Body of pancreas (tissue), 4 donors: ENCODE measurements around the gene HOXA11.

ENCODE experiments used
- CTCF ChIP-seq, 7 experiments: fragments of 450-650 bp in 4 of 7; fragments of 200-600 bp in 3 of 7; sonication (generic) in 3 of 7; IDR thresholded peaks; one replicate each; pipeline ENCODE4 v1.5.1; 2016 to 2019; ENCODE audit warnings: antibody characterized with exemption in 7 of 7
- POLR2A ChIP-seq, 3 donors: fragments of 450-650 bp; IDR thresholded peaks; one replicate each; pipeline ENCODE4 v1.6.1; 2016; ENCODE audit warnings: antibody characterized with exemption in 3 of 3, mild to moderate bottlenecking in 2 of 3

GRCh38 chr7:27223941-27224575, 39.0 kb upstream of the HOXA11 start:
- TF ChIP-seq CTCF (IDR thresholded peaks at IDR 0.05) (no peak), POLR2A (IDR thresholded peaks at IDR 0.05) (no peak)
